GM19351 (cell line): ENCODE results near the gene NDC1.
"Not testable (repeated sequence)": the region's sequence is repeated elsewhere in the genome, so short reads cannot be mapped to it uniquely, and the experiment has no call there.

Experiments
- ATAC-seq: cut with Tn5 transposase; IDR thresholded peaks from one replicate; pipeline ENCODE4 v1.9.1; 2021; ENCODE audit warnings: mild to moderate bottlenecking, moderate library complexity; ENCODE audit not compliant: unreplicated experiment

The NDC1 gene

GRCh38 chr1:53766831-53767405, 71.2 kb downstream of the NDC1 start:
- no peak for ATAC-seq

- ATAC-seq, result no peak
These were observed 71.8 kb downstream of the NDC1 start for GRCh38 chr1:53766194-53766742.

GRCh38 chr1:53765657-53766056, 72.4 kb downstream of the NDC1 start:
- ATAC-seq, result no peak

DNA sequence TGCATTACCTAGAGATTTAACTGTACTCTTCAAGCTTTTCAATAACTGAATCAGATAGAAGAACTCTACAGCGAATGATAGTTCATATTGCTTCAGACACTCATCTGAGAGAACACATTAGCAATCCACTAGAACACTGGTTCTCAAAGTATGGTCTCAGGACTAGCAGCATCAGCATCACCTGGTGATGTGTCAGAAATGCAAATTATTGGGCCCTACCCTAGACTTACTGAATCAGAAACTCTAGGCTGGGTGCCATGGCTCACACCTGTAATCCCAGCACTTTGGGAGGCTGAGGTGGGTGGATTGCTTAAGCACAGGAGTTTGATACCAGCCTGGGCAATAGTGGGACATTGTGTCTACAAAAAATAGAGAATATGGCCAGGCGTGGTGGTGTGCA, 74.2 kb downstream of the NDC1 start:
- ATAC-seq, result no peak

DNA sequence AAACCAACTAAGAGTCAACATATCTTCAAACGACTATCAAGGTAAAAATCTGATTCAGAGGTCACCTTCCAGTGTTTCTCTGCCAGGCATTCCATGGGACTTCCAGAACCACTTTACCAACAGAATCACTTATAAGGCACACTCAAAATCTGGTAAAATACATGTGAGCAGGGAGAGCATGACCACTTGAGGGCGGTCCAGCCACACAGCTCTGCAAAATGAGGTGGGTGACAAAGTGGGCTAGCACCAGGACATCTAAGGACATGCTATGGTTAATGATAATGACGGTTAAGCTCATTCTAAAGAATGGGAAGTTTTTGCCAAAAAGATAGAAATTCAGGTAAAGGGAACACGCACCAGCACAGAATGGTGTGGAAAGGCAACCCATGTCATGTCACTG, 74.6 kb downstream of the NDC1 start:
- no peak for ATAC-seq

DNA sequence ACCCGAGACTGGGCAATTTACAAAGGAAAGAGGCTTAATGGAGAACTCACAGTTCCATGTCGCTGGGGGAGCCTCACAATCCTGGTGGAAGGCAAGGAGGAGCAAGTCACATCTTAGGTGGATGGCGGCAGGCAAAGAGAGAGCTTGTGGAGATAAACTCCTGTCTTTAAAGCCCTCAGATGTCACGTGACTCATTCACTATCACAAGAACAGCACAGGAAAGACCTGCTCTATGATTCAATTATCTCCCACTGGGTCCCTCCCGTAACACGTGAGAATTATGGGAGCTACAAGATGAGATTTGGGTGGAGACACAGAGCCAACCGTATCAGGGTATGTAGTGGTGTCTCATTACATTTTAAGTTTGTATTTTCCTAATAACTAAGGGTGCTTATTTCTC, 77.6 kb downstream of the NDC1 start:
- not testable (repeated sequence) for ATAC-seq

DNA sequence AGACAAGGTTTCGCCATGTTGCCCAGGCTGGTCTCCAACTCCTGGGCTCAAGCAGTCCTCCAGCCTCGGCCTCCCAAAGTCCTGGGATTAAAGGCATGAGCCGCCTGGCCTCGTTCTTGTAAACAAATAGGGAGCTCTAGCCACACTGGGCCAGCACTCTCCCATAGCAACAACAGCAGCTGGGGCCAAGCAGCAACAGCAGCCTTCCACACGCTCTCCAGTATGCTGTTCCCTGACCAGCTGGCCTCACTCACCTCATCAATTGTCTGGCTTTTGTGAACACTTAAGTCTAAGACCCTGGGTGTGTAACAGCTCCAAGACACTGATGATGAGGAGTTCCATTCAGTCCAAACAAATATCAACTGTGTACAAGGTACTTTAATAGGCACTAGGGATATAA, 82.2 kb downstream of the NDC1 start:
- no peak for ATAC-seq

GRCh38 chr1:53754484-53755312, 83.4 kb downstream of the NDC1 start:
- ATAC-seq, result no peak

DNA sequence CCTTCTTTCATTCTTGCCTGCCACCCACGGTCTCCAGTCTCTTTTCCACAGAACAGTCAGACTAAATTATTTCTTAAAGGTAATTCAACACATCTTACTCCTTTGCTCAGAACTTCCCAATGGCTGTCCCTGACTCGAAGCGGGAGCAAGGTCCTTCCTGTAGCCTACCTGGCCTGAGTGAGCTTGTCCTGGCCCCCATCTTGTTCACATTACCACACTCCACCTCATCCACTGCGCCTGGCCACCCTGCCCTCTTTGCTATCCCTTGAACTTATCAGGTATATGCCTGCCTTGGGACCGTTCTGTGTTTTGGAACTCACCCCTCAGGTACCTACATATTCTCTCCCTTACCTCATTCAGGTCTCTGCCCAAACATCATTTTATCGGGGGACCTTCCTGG, 85.8 kb downstream of the NDC1 start:
- no peak for ATAC-seq

GRCh38 chr1:53747841-53748240, 90.3 kb downstream of the NDC1 start:
- no peak for ATAC-seq

DNA sequence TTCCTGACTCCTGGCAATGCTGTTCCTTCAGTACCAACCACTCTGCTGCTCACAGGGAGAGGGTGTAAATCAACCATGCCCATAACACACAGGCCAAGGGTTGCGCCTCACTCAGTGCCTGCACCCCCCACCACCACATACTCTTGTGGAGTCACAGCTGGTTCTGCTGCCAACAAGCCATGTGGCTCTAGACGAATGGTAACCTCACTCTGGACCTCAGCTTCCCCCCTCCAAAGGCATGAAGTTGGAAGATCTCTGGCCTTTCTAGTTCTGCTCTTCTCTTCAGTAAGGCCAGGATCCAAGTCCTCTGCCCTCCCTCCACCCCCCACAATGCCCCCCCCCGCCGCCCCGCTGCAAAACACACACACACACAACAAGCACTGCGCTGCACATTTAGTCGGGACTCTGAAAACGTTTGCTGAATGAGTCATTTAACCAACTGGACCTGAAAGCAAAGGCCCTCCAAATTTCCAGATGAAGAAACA, 97.4 kb downstream of the NDC1 start:
- ATAC-seq, result no peak

DNA sequence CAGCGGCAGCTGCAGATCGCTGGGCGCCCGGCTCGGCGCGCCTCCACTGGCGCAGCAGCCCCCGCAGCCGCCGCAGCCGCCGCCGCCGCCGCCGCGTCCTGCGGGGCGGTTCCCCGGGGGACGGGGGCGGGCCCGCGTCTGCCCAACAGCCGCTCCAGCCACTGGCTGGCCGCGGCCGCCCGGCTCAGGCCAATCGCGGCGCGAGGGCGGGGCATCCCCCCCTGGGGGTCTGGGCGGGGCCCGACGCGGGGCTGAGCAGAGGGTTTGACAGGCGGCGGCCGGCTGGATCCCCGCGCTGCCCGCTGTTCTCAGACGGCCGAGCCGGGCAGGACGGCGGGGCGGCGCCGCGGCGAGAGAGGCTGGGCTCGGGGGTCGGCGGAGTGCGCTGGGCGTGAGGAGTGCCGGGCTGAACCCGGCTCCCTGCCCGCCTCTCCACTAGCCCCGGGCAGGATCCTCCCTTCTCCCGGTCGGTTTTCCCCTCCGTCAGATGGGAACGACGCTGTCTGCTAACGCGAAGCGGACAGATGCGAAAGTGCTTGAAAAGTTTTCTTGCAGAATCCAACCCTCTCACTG, 98.9 kb downstream of the NDC1 start, which contains the start of gene GLIS1:
GLIS1 (minus strand) TSS at position 56 of the 573 bp plus-strand sequence. CDS start 1,100 bp downstream, outside the sequence.
- ATAC-seq, result peak; percentile 99

DNA sequence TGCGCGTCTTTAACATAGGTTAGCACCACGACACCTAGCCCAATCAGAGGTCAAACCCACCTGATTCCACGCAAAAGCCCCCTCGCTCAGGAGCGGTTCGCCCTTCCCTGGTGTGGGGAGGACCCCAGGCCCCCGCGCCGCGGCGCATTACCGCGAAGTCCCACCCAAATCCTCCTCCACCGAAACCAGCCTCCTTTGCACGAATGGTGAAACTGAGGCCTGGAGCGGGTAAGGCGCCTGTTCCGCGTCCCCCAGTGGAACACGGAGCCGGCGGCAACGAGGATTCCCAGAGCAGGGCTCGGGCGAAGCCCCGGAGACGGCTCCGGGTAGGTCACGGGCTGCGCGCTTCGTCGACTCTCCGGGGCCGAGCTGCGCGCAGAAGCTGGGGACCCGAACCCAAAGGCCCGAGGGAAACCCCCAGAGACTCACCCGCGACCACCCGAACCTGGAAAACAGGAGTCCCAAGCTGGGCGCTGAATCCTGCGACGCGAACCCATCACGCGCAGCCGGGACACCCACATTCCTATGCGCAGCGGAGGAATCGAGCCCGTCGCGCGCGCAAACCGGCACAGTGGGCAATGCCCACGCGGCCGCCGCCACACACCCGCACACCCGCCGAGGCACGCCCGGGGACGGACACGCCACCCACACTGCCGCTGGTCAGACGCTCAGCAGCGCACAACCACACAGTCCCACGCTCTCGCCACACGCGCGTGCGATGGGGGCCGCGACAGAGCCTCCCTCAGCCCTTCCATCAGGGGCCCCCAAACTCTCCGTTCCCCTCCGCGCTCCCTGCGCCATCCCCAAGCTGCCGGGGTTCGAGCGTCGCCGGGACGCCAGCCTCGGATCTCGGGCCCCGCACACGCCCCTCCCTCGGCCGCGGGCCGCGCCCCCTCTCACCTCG, 99.6 kb downstream of the NDC1 start:
- no peak for ATAC-seq

- no peak for ATAC-seq
These were observed 100.4 kb downstream of the NDC1 start for GRCh38 chr1:53737648-53738204.

DNA sequence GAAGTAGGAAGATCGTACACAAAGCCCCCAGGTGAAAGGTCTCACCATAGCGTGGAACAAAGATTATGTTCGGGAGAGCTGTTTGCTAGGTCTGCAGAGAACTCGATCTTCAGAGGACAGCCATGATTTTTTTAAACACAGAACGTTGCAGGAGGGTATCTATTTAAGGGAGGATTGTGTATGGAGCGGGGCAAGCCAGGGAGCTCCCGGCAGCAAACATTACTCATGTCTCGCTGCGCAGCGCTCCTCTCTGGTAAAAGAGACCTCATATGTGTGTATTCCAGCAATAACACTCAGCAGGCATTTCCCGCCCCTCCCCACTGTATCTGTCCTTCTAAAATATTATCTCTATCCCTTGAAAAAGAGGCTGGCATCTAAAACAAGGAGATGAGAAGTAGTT, 101.8 kb downstream of the NDC1 start:
- no peak for ATAC-seq

DNA sequence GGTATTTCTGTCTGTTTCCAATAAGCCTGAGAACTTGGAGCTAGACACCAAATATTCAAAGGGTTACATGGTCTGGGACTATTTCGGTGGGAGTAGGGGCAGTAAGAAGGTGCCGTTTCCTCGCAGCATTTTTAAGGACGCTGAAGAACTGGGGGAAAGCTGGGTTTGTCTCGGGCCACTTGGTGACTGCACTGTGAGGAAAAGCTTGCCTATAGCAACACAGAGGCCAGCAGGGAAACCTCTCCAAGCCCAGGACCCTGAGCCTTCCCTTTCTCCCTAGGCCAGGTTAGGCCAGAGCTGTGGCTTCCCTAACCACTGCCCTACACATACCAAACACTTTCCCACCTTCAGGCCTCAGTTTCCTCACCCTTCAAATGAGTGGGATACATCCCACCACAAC, 102.4 kb downstream of the NDC1 start:
- no peak for ATAC-seq

- no peak for ATAC-seq
These were observed 102.8 kb downstream of the NDC1 start for GRCh38 chr1:53735261-53735660.

- no peak for ATAC-seq
These were observed 103.4 kb downstream of the NDC1 start for GRCh38 chr1:53734650-53735211.

DNA sequence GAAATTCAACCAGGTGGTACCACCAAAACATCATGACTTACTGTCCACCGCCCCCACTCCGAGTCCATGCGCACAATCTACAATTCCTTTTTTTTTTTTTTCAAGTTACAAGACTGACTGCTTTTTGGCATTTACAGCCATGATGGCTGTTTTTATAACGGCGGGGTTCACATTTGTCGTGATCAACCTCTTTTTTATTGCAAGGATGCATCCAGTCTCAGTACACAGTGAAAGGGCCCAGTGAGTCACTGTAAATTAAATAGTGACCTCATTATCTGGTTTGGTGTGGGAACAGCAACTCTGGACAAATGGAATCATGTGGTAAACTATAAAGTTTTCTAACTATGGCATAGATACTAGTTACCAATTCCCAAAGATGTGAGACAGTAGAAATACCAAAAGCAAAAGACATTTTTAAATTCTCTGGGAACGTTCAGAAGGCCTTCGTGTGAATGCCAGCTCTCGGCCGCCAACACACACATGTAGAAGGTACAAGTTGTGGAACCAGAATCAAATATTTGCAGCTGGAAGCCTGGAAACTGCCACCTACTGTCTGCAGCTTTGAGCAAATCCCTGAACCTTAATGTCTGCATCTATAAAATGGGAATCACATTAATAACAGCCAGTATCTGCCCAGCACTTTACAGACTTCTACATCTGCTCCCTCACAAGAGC, 104.0 kb downstream of the NDC1 start:
- no peak for ATAC-seq
